Measurements from ENCODE around the gene SLC9B2.
A peak's percentile ranks its signal among the peaks of the same experiment; 100 is the strongest.

Gene SLC9B2, protein sequence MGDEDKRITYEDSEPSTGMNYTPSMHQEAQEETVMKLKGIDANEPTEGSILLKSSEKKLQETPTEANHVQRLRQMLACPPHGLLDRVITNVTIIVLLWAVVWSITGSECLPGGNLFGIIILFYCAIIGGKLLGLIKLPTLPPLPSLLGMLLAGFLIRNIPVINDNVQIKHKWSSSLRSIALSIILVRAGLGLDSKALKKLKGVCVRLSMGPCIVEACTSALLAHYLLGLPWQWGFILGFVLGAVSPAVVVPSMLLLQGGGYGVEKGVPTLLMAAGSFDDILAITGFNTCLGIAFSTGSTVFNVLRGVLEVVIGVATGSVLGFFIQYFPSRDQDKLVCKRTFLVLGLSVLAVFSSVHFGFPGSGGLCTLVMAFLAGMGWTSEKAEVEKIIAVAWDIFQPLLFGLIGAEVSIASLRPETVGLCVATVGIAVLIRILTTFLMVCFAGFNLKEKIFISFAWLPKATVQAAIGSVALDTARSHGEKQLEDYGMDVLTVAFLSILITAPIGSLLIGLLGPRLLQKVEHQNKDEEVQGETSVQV

GRCh38 chr4:103076747-103077347 lies at the start of gene SLC9B2:
TSS of gene SLC9B2 (minus strand) at chr4:103076761. CDS start at chr4:103067550, 9,211 bp downstream.
- Histone ChIP-seq H3K4me1 (ENCODE audit: control insufficient read depth, insufficient read depth, low read length) (peaks cover 10% of the 10 kb centered on the region), H3K36me3 (ENCODE audit: control insufficient read depth, insufficient read depth, low read length) (no peaks in the 10 kb centered on the region), H3K4me3 (ENCODE audit: low read length) (peak within 1 kb of the TSS; percentile 87), H3K27me3 (ENCODE audit: control insufficient read depth, insufficient read depth, low read length) (no peaks in the 10 kb centered on the region), H3K27ac (ENCODE audit: low read depth, low read length) (peak within 1 kb of the TSS; percentile 89), H3K9ac (ENCODE audit: low read length) (peak within 1 kb of the TSS; percentile 83)

DNA sequence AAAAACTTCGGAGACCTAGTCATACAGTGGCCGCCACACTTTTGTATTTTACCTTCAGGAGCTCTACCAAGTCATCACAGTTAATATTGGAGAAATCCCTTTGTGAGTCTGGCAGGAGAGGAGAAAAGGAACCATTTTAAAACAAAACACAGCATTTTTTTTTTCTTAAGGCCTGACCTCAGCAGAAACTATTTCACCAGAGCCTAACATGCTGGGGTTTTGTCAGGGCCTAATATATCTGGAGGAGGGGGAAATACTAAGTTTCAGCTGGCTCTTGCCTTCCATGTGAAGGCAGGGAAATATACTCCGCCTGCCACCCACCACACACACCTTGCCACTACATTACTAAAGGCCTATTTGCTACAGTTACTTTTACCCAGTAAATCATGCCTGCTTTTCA lies 49.6 kb upstream of the SLC9B2 start:
- Histone ChIP-seq H3K4me3 (ENCODE audit: low read length) (no peak overlapping the region), H3K27me3 (ENCODE audit: control insufficient read depth, insufficient read depth, low read length) (no peaks in the 10 kb centered on the region), H3K27ac (ENCODE audit: low read depth, low read length) (no peak overlapping the region), H3K9ac (ENCODE audit: low read length) (no peak overlapping the region), H3K4me1 (ENCODE audit: control insufficient read depth, insufficient read depth, low read length) (no peaks in the 10 kb centered on the region), H3K36me3 (ENCODE audit: control insufficient read depth, insufficient read depth, low read length) (no peaks in the 10 kb centered on the region)

DNA sequence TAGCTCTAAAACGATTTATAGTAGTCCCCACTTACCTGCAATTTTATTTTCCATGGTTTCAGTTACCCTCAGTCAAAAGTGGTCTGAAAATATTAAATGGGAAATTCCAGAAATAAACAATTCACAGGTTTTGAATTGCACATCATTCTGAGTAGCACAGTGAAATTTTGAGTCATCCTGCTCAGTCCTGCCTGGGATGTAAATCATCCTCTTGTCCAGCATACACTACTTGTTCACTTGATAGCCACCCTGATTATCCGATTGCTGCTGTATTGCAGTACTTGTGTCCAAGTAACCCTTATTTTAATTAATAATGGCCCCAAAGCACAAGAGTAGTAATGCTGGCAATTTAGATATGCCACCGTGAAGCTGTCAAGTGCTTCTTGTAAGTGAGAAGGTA lies 46.6 kb upstream of the SLC9B2 start:
- no peak overlapping the region for H3K9ac ChIP-seq (ENCODE audit: low read length)

DNA sequence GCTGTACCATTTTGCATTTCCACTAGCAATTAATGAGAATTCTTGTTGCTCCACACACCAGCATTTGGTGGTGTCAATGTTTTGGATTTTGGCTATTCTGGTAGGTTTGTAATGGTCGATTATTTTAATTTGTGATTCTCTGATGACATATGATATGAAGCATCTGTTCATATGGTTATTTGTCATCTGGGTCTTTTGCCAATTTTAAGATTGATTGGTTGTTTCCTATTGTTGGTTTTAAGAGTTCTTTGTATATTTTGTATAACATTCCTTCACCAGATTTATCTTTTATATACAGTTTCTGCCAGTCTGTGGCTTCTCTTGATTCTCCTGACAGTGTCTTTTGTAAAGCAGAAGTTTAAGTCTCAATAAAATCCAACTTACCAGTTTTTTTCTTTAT lies 41.6 kb upstream of the SLC9B2 start:
- Histone ChIP-seq H3K36me3 (ENCODE audit: control insufficient read depth, insufficient read depth, low read length) (no peaks in the 10 kb centered on the region), H3K27ac (ENCODE audit: low read depth, low read length) (no peak overlapping the region), H3K4me1 (ENCODE audit: control insufficient read depth, insufficient read depth, low read length) (no peaks in the 10 kb centered on the region), H3K9ac (ENCODE audit: low read length) (no peak overlapping the region), H3K4me3 (ENCODE audit: low read length) (no peak overlapping the region), H3K27me3 (ENCODE audit: control insufficient read depth, insufficient read depth, low read length) (no peaks in the 10 kb centered on the region)

More for the DNA sequence above, 46.6 kb upstream of the SLC9B2 start:
- no peak overlapping the region for H3K4me3 ChIP-seq (ENCODE audit: low read length)
- H3K36me3 ChIP-seq (ENCODE audit: control insufficient read depth, insufficient read depth, low read length), result no peaks in the 10 kb centered on the region
- no peaks in the 10 kb centered on the region for H3K27me3 ChIP-seq (ENCODE audit: control insufficient read depth, insufficient read depth, low read length)
- H3K4me1 ChIP-seq (ENCODE audit: control insufficient read depth, insufficient read depth, low read length), result no peaks in the 10 kb centered on the region
- H3K27ac ChIP-seq (ENCODE audit: low read depth, low read length), result no peak overlapping the region

- Histone ChIP-seq H3K4me1 (ENCODE audit: control insufficient read depth, insufficient read depth, low read length) (no peaks in the 10 kb centered on the region), H3K27me3 (ENCODE audit: control insufficient read depth, insufficient read depth, low read length) (no peaks in the 10 kb centered on the region), H3K9ac (ENCODE audit: low read length) (no peak overlapping the region), H3K36me3 (ENCODE audit: control insufficient read depth, insufficient read depth, low read length) (peaks cover 2% of the 10 kb centered on the region), H3K4me3 (ENCODE audit: low read length) (no peak overlapping the region), H3K27ac (ENCODE audit: low read depth, low read length) (no peak overlapping the region)
These were observed 35.0 kb upstream of the SLC9B2 start for GRCh38 chr4:103111598-103111997.

GRCh38 chr4:103108542-103108941 lies 32.0 kb upstream of the SLC9B2 start:
- Histone ChIP-seq H3K27ac (ENCODE audit: low read depth, low read length) (no peak overlapping the region), H3K27me3 (ENCODE audit: control insufficient read depth, insufficient read depth, low read length) (no peaks in the 10 kb centered on the region), H3K36me3 (ENCODE audit: control insufficient read depth, insufficient read depth, low read length) (peaks cover 2% of the 10 kb centered on the region), H3K4me3 (ENCODE audit: low read length) (no peak overlapping the region), H3K4me1 (ENCODE audit: control insufficient read depth, insufficient read depth, low read length) (no peaks in the 10 kb centered on the region), H3K9ac (ENCODE audit: low read length) (no peak overlapping the region)

DNA sequence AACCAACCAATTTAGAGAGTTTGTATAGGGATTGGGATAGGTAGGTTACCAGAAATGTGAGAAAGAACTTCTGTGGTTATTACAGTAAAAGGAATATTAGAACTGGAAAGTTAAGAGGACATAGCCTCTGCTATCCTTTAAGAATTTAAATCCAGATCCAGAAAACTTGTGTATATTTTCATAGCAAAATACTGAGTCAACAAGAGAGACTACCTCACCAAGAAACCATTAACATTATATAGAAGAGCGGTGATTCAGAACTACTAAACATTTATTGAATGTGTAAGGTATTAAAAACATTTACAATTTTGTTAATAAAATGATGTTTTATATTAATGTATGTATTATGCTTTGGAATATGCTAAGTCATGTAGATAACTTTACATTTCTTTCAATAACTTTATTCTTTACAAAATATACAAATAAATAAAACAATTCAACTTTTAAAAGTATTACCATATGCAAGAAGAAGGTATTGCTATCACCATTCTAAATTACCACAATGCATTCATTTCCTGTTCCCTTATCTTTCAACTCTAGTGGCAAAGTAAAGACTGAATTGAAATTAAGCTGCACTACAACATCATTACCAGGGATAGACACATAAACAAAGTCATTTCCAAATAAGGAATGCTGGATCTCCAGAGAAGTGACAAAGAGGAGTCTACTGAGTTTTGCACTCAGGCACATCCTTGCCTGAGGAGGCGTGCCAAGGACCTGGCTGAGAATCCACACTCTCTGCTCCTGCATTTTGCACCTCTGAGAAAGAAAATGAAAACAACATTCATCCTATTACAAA lies 29.2 kb upstream of the SLC9B2 start:
- Histone ChIP-seq H3K4me1 (ENCODE audit: control insufficient read depth, insufficient read depth, low read length) (no peaks in the 10 kb centered on the region), H3K27me3 (ENCODE audit: control insufficient read depth, insufficient read depth, low read length) (no peaks in the 10 kb centered on the region), H3K9ac (ENCODE audit: low read length) (no peak overlapping the region), H3K36me3 (ENCODE audit: control insufficient read depth, insufficient read depth, low read length) (peaks cover 2% of the 10 kb centered on the region), H3K4me3 (ENCODE audit: low read length) (no peak overlapping the region), H3K27ac (ENCODE audit: low read depth, low read length) (no peak overlapping the region)

- Histone ChIP-seq H3K27ac (ENCODE audit: low read depth, low read length) (no peak overlapping the region), H3K36me3 (ENCODE audit: control insufficient read depth, insufficient read depth, low read length) (peaks cover 2% of the 10 kb centered on the region), H3K27me3 (ENCODE audit: control insufficient read depth, insufficient read depth, low read length) (no peaks in the 10 kb centered on the region), H3K4me1 (ENCODE audit: control insufficient read depth, insufficient read depth, low read length) (no peaks in the 10 kb centered on the region), H3K4me3 (ENCODE audit: low read length) (no peak overlapping the region), H3K9ac (ENCODE audit: low read length) (no peak overlapping the region)
These were observed 28.3 kb upstream of the SLC9B2 start for GRCh38 chr4:103104886-103105285.

DNA sequence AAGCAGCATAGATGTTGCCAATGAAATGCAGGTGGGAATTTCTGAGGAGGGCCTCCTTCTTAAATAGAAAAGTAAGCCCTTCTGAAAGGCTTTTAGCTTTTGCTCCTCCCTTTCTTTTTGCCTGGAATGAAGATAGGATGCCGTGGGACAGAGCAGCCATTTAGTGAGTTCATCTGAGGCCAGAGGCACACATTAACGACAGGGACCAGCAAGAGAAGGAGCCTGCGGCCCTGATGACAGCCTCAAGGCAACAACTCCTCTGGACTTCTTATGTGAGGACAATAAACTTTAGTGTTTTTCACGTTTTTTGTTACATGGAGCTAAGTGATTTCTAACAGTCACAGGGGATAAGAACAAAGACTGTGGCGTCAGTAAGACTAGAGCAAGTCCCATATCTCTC lies 24.1 kb upstream of the SLC9B2 start:
- H3K9ac ChIP-seq (ENCODE audit: low read length), result no peak overlapping the region
- H3K4me3 ChIP-seq (ENCODE audit: low read length), result no peak overlapping the region
- H3K27ac ChIP-seq (ENCODE audit: low read depth, low read length), result no peak overlapping the region
- no peaks in the 10 kb centered on the region for H3K36me3 ChIP-seq (ENCODE audit: control insufficient read depth, insufficient read depth, low read length)
- no peaks in the 10 kb centered on the region for H3K27me3 ChIP-seq (ENCODE audit: control insufficient read depth, insufficient read depth, low read length)
- H3K4me1 ChIP-seq (ENCODE audit: control insufficient read depth, insufficient read depth, low read length), result peaks cover 3% of the 10 kb centered on the region

DNA sequence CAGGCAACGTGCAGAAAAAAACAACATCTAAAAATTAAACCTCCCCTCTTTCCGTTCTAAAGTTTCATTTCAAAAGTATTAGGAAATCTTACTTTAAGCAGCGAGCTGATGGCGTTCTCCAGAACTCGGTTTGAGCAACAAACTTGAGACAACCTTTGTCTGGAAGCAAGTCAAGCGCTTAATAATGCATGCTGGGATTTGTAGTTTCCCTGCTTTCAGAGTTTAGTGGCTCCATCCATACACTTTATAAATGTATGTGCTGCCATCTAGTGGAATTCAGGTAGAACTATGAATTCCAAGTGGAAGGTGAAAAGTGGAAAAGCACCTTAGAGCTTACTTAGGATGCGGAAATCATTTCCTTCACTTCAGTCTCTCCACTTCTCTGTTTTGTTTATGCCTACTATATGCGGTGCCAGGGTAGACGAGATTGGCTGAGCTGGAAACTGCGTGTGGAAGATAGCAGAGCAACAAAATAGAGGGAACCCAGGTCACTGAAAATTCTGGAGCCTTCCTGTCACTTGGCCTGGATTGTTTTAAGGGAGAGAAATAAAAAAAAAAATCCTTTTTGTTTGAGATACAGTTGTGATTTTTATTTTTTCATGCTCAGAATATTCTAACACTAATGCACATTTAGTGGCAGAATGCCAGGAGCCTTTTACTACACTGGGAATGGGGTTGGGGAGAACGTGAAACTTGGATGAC lies 23.3 kb upstream of the SLC9B2 start, which contains the start of gene BDH2:
TSS of gene BDH2 (minus strand) at position 144 of the 702 bp plus-strand sequence. CDS start 3,580 bp downstream, outside the sequence.
- Histone ChIP-seq H3K27ac (ENCODE audit: low read depth, low read length) (peak within 1 kb of the TSS; percentile 71), H3K4me1 (ENCODE audit: control insufficient read depth, insufficient read depth, low read length) (peaks cover 3% of the 10 kb centered on the region), H3K36me3 (ENCODE audit: control insufficient read depth, insufficient read depth, low read length) (no peaks in the 10 kb centered on the region), H3K27me3 (ENCODE audit: control insufficient read depth, insufficient read depth, low read length) (no peaks in the 10 kb centered on the region), H3K9ac (ENCODE audit: low read length) (no peak within 1 kb of the TSS), H3K4me3 (ENCODE audit: low read length) (peak within 1 kb of the TSS; percentile 66)

GRCh38 chr4:103098756-103099440 lies 22.3 kb upstream of the SLC9B2 start:
- H3K36me3 ChIP-seq (ENCODE audit: control insufficient read depth, insufficient read depth, low read length), result no peaks in the 10 kb centered on the region
- H3K27me3 ChIP-seq (ENCODE audit: control insufficient read depth, insufficient read depth, low read length), result no peaks in the 10 kb centered on the region
- H3K27ac ChIP-seq (ENCODE audit: low read depth, low read length), result peak overlapping the region; percentile 71
- H3K4me1 ChIP-seq (ENCODE audit: control insufficient read depth, insufficient read depth, low read length), result peaks cover 3% of the 10 kb centered on the region
- no peak overlapping the region for H3K9ac ChIP-seq (ENCODE audit: low read length)
- peak overlapping the region; percentile 66 for H3K4me3 ChIP-seq (ENCODE audit: low read length)
